Trophoblast cell (in vitro differentiated cells and primary cell): Measurements from ENCODE around the gene SLC16A13.

Experiments used
- DNase-seq, 2 donors: peaks; one replicate each; pipeline ENCODE4 v3.0.0-alpha.2; 2016
- H2AFZ ChIP-seq: 2 replicates; pipeline ENCODE4 v1.6.1; 2013; ENCODE audit warnings: low read length, moderate library complexity, mild to moderate bottlenecking; ENCODE audit not compliant: insufficient read depth, poor library complexity
- H2AK5ac ChIP-seq: 2 replicates; pipeline ENCODE4 v1.6.1; 2013; ENCODE audit warnings: mild to moderate bottlenecking, low read length
- H2BK120ac ChIP-seq: 2 replicates; pipeline ENCODE4 v1.6.1; 2013; ENCODE audit warnings: low read length, mild to moderate bottlenecking, moderate library complexity; ENCODE audit not compliant: insufficient read depth, poor library complexity
- H2BK12ac ChIP-seq: 2 replicates; pipeline ENCODE4 v1.6.1; 2013; ENCODE audit warnings: mild to moderate bottlenecking, low read length, moderate library complexity
- H2BK5ac ChIP-seq: 2 replicates; pipeline ENCODE4 v1.6.1; 2013; ENCODE audit warnings: low read length, low read depth, moderate library complexity, mild to moderate bottlenecking; ENCODE audit not compliant: poor library complexity
- H3K14ac ChIP-seq: 2 replicates; pipeline ENCODE4 v1.6.1; 2013; ENCODE audit warnings: mild to moderate bottlenecking, low read length
- H3K18ac ChIP-seq: 2 replicates; pipeline ENCODE4 v1.6.1; 2013; ENCODE audit warnings: mild to moderate bottlenecking, low read length
- H3K23ac ChIP-seq: 2 replicates; pipeline ENCODE4 v1.6.1; 2013; ENCODE audit warnings: low read length
- H3K27ac ChIP-seq: 2 replicates; pipeline ENCODE4 v1.5.1; 2013; ENCODE audit warnings: low read depth, mild to moderate bottlenecking, inconsistent platforms, low read length, moderate library complexity
- H3K27me3 ChIP-seq: 2 replicates; pipeline ENCODE4 v1.6.1; 2013; ENCODE audit warnings: inconsistent platforms, mild to moderate bottlenecking, low read length, moderate library complexity; ENCODE audit not compliant: insufficient read depth
- H3K36me3 ChIP-seq, 2 experiments: 1 replicate in 1 of 2; 2 replicates in 1 of 2; pipeline ENCODE4 v1.6.1; 2013; ENCODE audit warnings: low read length in 2 of 2, mild to moderate bottlenecking in 2 of 2, moderate library complexity in 1 of 2; ENCODE audit not compliant: insufficient read depth in 2 of 2, control insufficient read depth in 1 of 2
- H3K4ac ChIP-seq: 2 replicates; pipeline ENCODE4 v1.6.1; 2013; ENCODE audit warnings: low read depth, mild to moderate bottlenecking, low read length, moderate library complexity
- H3K4me1 ChIP-seq, 2 experiments: 1 replicate in 1 of 2; 2 replicates in 1 of 2; pipeline ENCODE4 v1.6.1; 2013; ENCODE audit warnings: low read length in 2 of 2, mild to moderate bottlenecking in 2 of 2, moderate library complexity in 1 of 2; ENCODE audit not compliant: insufficient read depth in 2 of 2, control insufficient read depth in 1 of 2
- H3K4me2 ChIP-seq: 2 replicates; pipeline ENCODE4 v1.6.1; 2013; ENCODE audit warnings: inconsistent platforms, mild to moderate bottlenecking, low read length, moderate library complexity
- H3K4me3 ChIP-seq: 2 replicates; pipeline ENCODE4 v1.5.1; 2013; ENCODE audit warnings: mild to moderate bottlenecking, low read depth, low read length, inconsistent platforms
- H3K79me1 ChIP-seq: one replicate; pipeline ENCODE4 v1.6.1; 2013; ENCODE audit warnings: low read length
- H3K79me2 ChIP-seq: 2 replicates; pipeline ENCODE4 v1.6.1; 2013; ENCODE audit warnings: low read length, mild to moderate bottlenecking; ENCODE audit not compliant: control insufficient read depth, insufficient read depth, poor library complexity
- H3K9ac ChIP-seq: 2 replicates; pipeline ENCODE4 v1.6.1; 2013; ENCODE audit warnings: mild to moderate bottlenecking, low read length
- H3K9me3 ChIP-seq: 2 replicates; pipeline ENCODE4 v1.6.1; 2013; ENCODE audit warnings: low read depth, mild to moderate bottlenecking, control low read depth, inconsistent platforms, low read length; ENCODE audit not compliant: insufficient read depth
- H4K12ac ChIP-seq: 2 replicates; pipeline ENCODE4 v1.6.1; 2013; ENCODE audit warnings: low read depth, mild to moderate bottlenecking, low read length, moderate library complexity
- H4K8ac ChIP-seq: 2 replicates; pipeline ENCODE4 v1.6.1; 2013; ENCODE audit warnings: low read depth, mild to moderate bottlenecking, low read length, moderate library complexity
- H4K91ac ChIP-seq: one replicate; pipeline ENCODE4 v1.6.1; 2013; ENCODE audit warnings: low read depth, mild to moderate bottlenecking, low read length, moderate library complexity
- whole genome bisulfite sequencing: extraction: QIAGEN DNeasy Blood & Tissue Kit; methylation state at CpG from one replicate; pipeline ENCODE4 v1.1.7; 2013; ENCODE audit warnings: missing lambda C conversion rate; ENCODE audit not compliant: insufficient read length, insufficient coverage; ENCODE audit errors: extremely low coverage; 5-methylcytosine and 5-hydroxymethylcytosine counted together

SLC16A13 gene

DNA sequence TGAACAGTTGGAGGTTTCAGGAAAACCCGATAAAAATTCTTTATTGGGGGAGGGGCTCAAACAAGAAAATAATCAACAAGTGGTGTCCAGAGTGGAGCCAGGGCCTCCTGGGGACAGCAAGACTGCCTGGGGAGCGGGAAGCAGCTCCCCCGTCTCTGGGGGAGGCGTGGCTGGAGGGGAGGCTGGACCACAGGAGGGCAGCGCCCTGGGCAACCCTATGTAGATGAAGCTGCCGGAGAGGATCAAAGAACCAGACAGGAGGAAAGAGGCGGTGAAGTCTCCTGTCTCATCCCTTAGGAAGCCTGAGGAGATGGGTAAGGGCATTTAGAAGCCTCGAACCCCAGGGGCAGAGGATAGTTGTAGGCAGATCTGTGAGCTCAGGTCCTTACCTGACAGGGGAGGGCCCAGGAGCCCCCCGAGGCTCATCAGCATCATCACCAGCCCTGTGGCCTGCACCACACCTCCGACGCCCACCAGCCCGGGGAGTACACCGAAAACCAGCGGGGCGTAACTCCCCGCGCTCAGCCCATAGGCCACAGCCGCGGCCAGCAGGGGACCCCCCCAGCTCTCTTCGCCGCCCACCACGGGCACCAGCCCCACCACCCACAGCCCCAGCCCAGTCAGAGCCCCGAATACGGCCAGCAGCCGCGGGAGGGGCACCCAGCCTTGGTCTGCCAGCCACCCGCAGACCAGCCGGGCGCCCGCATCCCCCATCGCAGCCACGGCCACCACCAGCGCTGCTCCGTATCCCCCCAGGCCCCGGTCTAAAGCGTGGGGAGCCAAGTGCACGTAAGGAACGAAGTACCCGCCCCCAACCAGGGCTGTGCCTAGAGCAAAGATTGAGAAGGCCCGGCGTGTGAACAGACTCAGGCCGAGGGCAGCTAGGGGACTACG is 6.0 kb downstream of the SLC16A13 start:
- Histone ChIP-seq H2AFZ (no peak overlapping the region), H3K9me3 (peaks cover 9% of the 10 kb centered on the region), H3K27me3 (peaks cover 28% of the 10 kb centered on the region), H3K79me1 (peaks cover 4% of the 10 kb centered on the region), H2BK120ac (no peak overlapping the region), H3K4me1 (peaks cover 17 to 36% of the 10 kb centered on the region in 2 experiments), H3K14ac (no peak overlapping the region), H3K9ac (no peak overlapping the region), H2BK5ac (no peak overlapping the region), H3K27ac (no peak overlapping the region), H3K4me2 (peak overlapping the region; percentile 39), H4K12ac (no peak overlapping the region), H2BK12ac (no peak overlapping the region), H3K79me2 (no peaks in the 10 kb centered on the region), H3K36me3 (peaks cover 2 to 3% of the 10 kb centered on the region in 2 experiments), H4K91ac (no peak overlapping the region), H3K18ac (no peak overlapping the region), H3K4ac (no peak overlapping the region), H3K4me3 (no peak overlapping the region), H2AK5ac (no peak overlapping the region), H4K8ac (no peak overlapping the region), H3K23ac (no peak overlapping the region)
- WGBS = no CpG with 5 or more reads among the region's 43 CpGs
- peak; percentile 64 to 75 for DNase-seq

GRCh38 chr17:7042501-7043181 is 6.8 kb downstream of the SLC16A13 start:
- Histone ChIP-seq H3K18ac (no peak overlapping the region), H3K4me2 (peak overlapping the region; percentile 46), H2BK12ac (no peak overlapping the region), H3K79me1 (peaks cover 4% of the 10 kb centered on the region), H4K8ac (no peak overlapping the region), H3K27ac (no peak overlapping the region), H3K4me1 (peaks cover 16 to 36% of the 10 kb centered on the region in 2 experiments), H4K12ac (no peak overlapping the region), H2AK5ac (no peak overlapping the region), H2BK120ac (no peak overlapping the region), H4K91ac (no peak overlapping the region), H2AFZ (peak overlapping the region; percentile 4), H3K4ac (no peak overlapping the region), H2BK5ac (no peak overlapping the region), H3K79me2 (no peaks in the 10 kb centered on the region), H3K27me3 (peaks cover 28% of the 10 kb centered on the region), H3K14ac (no peak overlapping the region), H3K36me3 (peaks cover 2 to 3% of the 10 kb centered on the region in 2 experiments), H3K4me3 (no peak overlapping the region), H3K9ac (no peak overlapping the region), H3K9me3 (peaks cover 9% of the 10 kb centered on the region), H3K23ac (no peak overlapping the region)
- no peak for DNase-seq
- WGBS = no CpG with 5 or more reads among the region's 53 CpGs

- H3K27ac ChIP-seq = no peak overlapping the region
- no peak overlapping the region for H3K4ac ChIP-seq
- H3K79me2 ChIP-seq = no peaks in the 10 kb centered on the region
- peaks cover 9% of the 10 kb centered on the region for H3K9me3 ChIP-seq
- no peak overlapping the region for H4K12ac ChIP-seq
- peak overlapping the region; percentile 13 for H2AFZ ChIP-seq
- peak overlapping the region; percentile 19 for H3K23ac ChIP-seq
- H2AK5ac ChIP-seq = no peak overlapping the region
- no peak overlapping the region for H2BK12ac ChIP-seq
- peaks cover 2 to 3% of the 10 kb centered on the region in 2 experiments for H3K36me3 ChIP-seq
- H3K4me2 ChIP-seq = peak overlapping the region; percentile 46
- DNase-seq = no peak
- WGBS = no CpG with 5 or more reads among the region's 21 CpGs
- no peak overlapping the region for H3K18ac ChIP-seq
- no peak overlapping the region for H3K9ac ChIP-seq
- peaks cover 16 to 36% of the 10 kb centered on the region in 2 experiments for H3K4me1 ChIP-seq
- no peak overlapping the region for H3K4me3 ChIP-seq
- peaks cover 28% of the 10 kb centered on the region for H3K27me3 ChIP-seq
- no peak overlapping the region for H4K91ac ChIP-seq
- H3K79me1 ChIP-seq = peaks cover 4% of the 10 kb centered on the region
- H2BK120ac ChIP-seq = no peak overlapping the region
- no peak overlapping the region for H3K14ac ChIP-seq
- no peak overlapping the region for H4K8ac ChIP-seq
- no peak overlapping the region for H2BK5ac ChIP-seq
Measured at GRCh38 chr17:7043182-7043496, 7.3 kb downstream of the SLC16A13 start.

- Histone ChIP-seq H4K12ac (no peak within 1 kb of the TSS), H3K9me3 (peaks cover 9% of the 10 kb centered on the region), H3K4me2 (peak within 1 kb of the TSS; percentile 46), H2BK120ac (no peak within 1 kb of the TSS), H3K27me3 (peaks cover 28% of the 10 kb centered on the region), H3K79me1 (peaks cover 4% of the 10 kb centered on the region), H4K8ac (no peak within 1 kb of the TSS), H4K91ac (no peak within 1 kb of the TSS), H3K4ac (no peak within 1 kb of the TSS), H2AFZ (peak within 1 kb of the TSS; percentile 13), H3K14ac (no peak within 1 kb of the TSS), H3K27ac (no peak within 1 kb of the TSS), H3K9ac (no peak within 1 kb of the TSS), H3K18ac (no peak within 1 kb of the TSS), H3K4me3 (no peak within 1 kb of the TSS), H3K36me3 (peaks cover 0 to 3% of the 10 kb centered on the region in 2 experiments), H3K79me2 (no peaks in the 10 kb centered on the region), H2BK5ac (no peak within 1 kb of the TSS), H2BK12ac (no peak within 1 kb of the TSS), H2AK5ac (no peak within 1 kb of the TSS), H3K4me1 (peaks cover 16 to 32% of the 10 kb centered on the region in 2 experiments), H3K23ac (peak within 1 kb of the TSS; percentile 19)
- no peak for DNase-seq
- WGBS = no CpG with 5 or more reads among the region's 58 CpGs
Measured at GRCh38 chr17:7043497-7044198, 7.8 kb downstream of the SLC16A13 start, which contains the start of gene SLC16A11. Gene SLC16A11, minus strand, starts transcription at chr17:7044092. Its CDS starts 579 bp downstream, at chr17:7043513.
